Neuronal stem cell (in vitro differentiated cells): ENCODE data around the gene ZNF107.

Experiments used
- DNase-seq: peaks from one replicate; pipeline ENCODE4 v3.0.0-alpha.2; 2013; ENCODE audit warnings: low spot score
- H2AFZ ChIP-seq: one replicate; pipeline ENCODE4 v1.6.1; 2013; ENCODE audit warnings: mild to moderate bottlenecking, low read length, inconsistent platforms
- H2AK5ac ChIP-seq: 2 replicates; pipeline ENCODE4 v1.6.1; 2013; ENCODE audit warnings: low read depth, mild to moderate bottlenecking, inconsistent platforms, low read length, moderate library complexity, mixed read lengths
- H2BK120ac ChIP-seq: 2 replicates; pipeline ENCODE4 v1.6.1; 2013; ENCODE audit warnings: low read depth, mild to moderate bottlenecking, inconsistent platforms, low read length, moderate library complexity, mixed read lengths
- H2BK12ac ChIP-seq: one replicate; pipeline ENCODE4 v1.6.1; 2013; ENCODE audit warnings: low read length, inconsistent platforms
- H2BK15ac ChIP-seq: 2 replicates; pipeline ENCODE4 v1.6.1; 2013; ENCODE audit warnings: mild to moderate bottlenecking, low read length, inconsistent platforms, mixed read lengths
- H2BK5ac ChIP-seq: one replicate; pipeline ENCODE4 v1.6.1; 2013; ENCODE audit warnings: inconsistent platforms, mild to moderate bottlenecking, low read length, moderate library complexity
- H3K14ac ChIP-seq: one replicate; pipeline ENCODE4 v1.6.1; 2013; ENCODE audit warnings: low read length, inconsistent platforms
- H3K18ac ChIP-seq: 2 replicates; pipeline ENCODE4 v1.6.1; 2013; ENCODE audit warnings: low read length, inconsistent platforms
- H3K23ac ChIP-seq: 2 replicates; pipeline ENCODE4 v1.6.1; 2013; ENCODE audit warnings: low read depth, mild to moderate bottlenecking, mixed read lengths, low read length, inconsistent platforms; ENCODE audit not compliant: poor library complexity
- H3K27ac ChIP-seq: replicated peaks from 3 replicates; pipeline ENCODE4 v1.5.1; 2013; ENCODE audit warnings: low read length, inconsistent platforms
- H3K27me3 ChIP-seq, 3 experiments: 2 replicates each; pipeline ENCODE4 v1.6.1; 2013; ENCODE audit warnings: low read length in 3 of 3, mild to moderate bottlenecking in 2 of 3, inconsistent platforms in 1 of 3, low read depth in 1 of 3, mixed read lengths in 1 of 3, moderate library complexity in 1 of 3; ENCODE audit not compliant: control insufficient read depth in 3 of 3, insufficient read depth in 3 of 3
- H3K36me3 ChIP-seq, 2 donors: replicated peaks in 1 of 2; 2 replicates each; pipeline ENCODE4 v1.6.1; 2013; ENCODE audit warnings: low read length in 2 of 2; ENCODE audit not compliant: control insufficient read depth in 2 of 2, insufficient read depth in 2 of 2
- H3K4ac ChIP-seq: 2 replicates; pipeline ENCODE4 v1.6.1; 2013; ENCODE audit warnings: inconsistent platforms, mild to moderate bottlenecking, low read length, moderate library complexity
- H3K4me1 ChIP-seq, 2 donors: 1 replicate in 1 of 2; 2 replicates in 1 of 2; pipeline ENCODE4 v1.6.1; 2013; ENCODE audit warnings: low read length in 2 of 2, low read depth in 1 of 2; ENCODE audit not compliant: control insufficient read depth in 2 of 2, insufficient read depth in 1 of 2
- H3K4me2 ChIP-seq: one replicate; pipeline ENCODE4 v1.6.1; 2013; ENCODE audit warnings: mild to moderate bottlenecking, low read length, inconsistent platforms; ENCODE audit not compliant: insufficient read depth, poor library complexity, severe bottlenecking
- H3K4me3 ChIP-seq, 2 donors: 2 replicates each; pipeline ENCODE4 v1.5.1; 2013; ENCODE audit warnings: low read length in 2 of 2, mild to moderate bottlenecking in 2 of 2, inconsistent platforms in 1 of 2, moderate library complexity in 1 of 2
- H3K79me1 ChIP-seq: one replicate; pipeline ENCODE4 v1.6.1; 2013; ENCODE audit warnings: low read depth, mild to moderate bottlenecking, inconsistent platforms, low read length, moderate library complexity
- H3K9ac ChIP-seq: one replicate; pipeline ENCODE4 v1.6.1; 2013; ENCODE audit warnings: mild to moderate bottlenecking, low read depth, low read length, inconsistent platforms; ENCODE audit not compliant: poor library complexity
- H3K9me3 ChIP-seq, 2 donors: replicated peaks in 1 of 2; 2 replicates each; pipeline versions ENCODE3 to v1.6.1; 2013; ENCODE audit warnings: low read length in 2 of 2, mild to moderate bottlenecking in 2 of 2, inconsistent platforms in 1 of 2, low read depth in 1 of 2, mixed read lengths in 1 of 2, moderate library complexity in 1 of 2; ENCODE audit not compliant: control insufficient read depth in 2 of 2, insufficient read depth in 1 of 2
- H4K8ac ChIP-seq: one replicate; pipeline ENCODE4 v1.6.1; 2013; ENCODE audit warnings: low read depth, mild to moderate bottlenecking, inconsistent platforms, low read length, moderate library complexity
- H4K91ac ChIP-seq: one replicate; pipeline ENCODE4 v1.6.1; 2013; ENCODE audit warnings: low read length, low read depth, mild to moderate bottlenecking, inconsistent platforms; ENCODE audit not compliant: poor library complexity
- WGBS, 2 donors: extraction: QIAGEN DNeasy Blood & Tissue Kit; methylation state at CpG; one replicate each; pipeline ENCODE4 v1.1.7; 2013; ENCODE audit warnings: missing lambda C conversion rate in 2 of 2, mixed read lengths in 1 of 2; ENCODE audit not compliant: insufficient read length in 2 of 2, insufficient replicate concordance in 1 of 2; ENCODE audit errors: extremely low coverage in 2 of 2; 5-methylcytosine and 5-hydroxymethylcytosine counted together

ZNF107 gene

DNA sequence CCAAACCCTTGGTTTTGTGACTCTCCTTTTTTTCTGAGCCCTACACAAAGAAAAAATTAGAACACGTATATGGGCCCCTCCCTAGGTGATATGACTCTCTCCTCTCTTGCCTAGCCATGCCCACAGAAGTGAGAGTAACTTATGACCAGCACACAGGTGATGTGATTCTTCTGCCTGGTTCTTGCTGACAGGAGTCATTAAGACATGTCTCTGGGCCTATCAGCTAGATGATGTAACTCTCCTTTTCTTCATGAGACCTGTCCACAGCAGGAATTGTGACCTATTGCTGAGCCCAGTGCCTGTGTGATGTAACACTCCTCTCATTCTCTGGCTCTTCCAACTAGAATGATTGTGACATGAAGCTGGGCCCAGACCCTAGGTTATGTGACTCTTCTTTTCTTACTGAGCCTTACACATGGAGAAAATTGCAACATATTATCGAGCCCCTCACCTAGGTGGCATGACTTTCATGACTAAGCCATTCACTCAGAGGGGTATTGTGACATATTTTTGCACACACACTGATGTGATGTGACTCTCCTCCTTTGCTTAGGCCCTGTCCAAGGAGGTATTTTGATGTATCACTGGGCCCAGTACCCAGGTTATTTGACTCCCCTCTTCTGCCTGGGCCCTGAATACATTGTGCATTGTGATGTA, 31.4 kb upstream of the ZNF107 start:
- no peak overlapping the region for H2BK5ac ChIP-seq
- no peak overlapping the region for H2AK5ac ChIP-seq
- H3K4me2 ChIP-seq = no peak overlapping the region
- H2AFZ ChIP-seq = no peak overlapping the region
- no peak overlapping the region for H3K23ac ChIP-seq
- peaks cover 0 to 65% of the 10 kb centered on the region in 2 donors for H3K9me3 ChIP-seq
- H3K4ac ChIP-seq = no peak overlapping the region
- H4K8ac ChIP-seq = no peak overlapping the region
- no peak for DNase-seq
- no peak overlapping the region for H4K91ac ChIP-seq
- no peaks in the 10 kb centered on the region for H3K27me3 ChIP-seq
- no peak overlapping the region for H3K27ac ChIP-seq
- no peak overlapping the region for H2BK12ac ChIP-seq
- H2BK120ac ChIP-seq = no peak overlapping the region
- no peak overlapping the region for H3K14ac ChIP-seq
- H3K4me3 ChIP-seq = no peak overlapping the region
- H2BK15ac ChIP-seq = no peak overlapping the region
- H3K4me1 ChIP-seq = no peaks in the 10 kb centered on the region
- H3K79me1 ChIP-seq = no peaks in the 10 kb centered on the region
- H3K18ac ChIP-seq = no peak overlapping the region
- H3K9ac ChIP-seq = no peak overlapping the region
- no peaks in the 10 kb centered on the region for H3K36me3 ChIP-seq
- no CpG with 5 or more reads among the region's 2 CpGs for WGBS, 2 donors

DNA sequence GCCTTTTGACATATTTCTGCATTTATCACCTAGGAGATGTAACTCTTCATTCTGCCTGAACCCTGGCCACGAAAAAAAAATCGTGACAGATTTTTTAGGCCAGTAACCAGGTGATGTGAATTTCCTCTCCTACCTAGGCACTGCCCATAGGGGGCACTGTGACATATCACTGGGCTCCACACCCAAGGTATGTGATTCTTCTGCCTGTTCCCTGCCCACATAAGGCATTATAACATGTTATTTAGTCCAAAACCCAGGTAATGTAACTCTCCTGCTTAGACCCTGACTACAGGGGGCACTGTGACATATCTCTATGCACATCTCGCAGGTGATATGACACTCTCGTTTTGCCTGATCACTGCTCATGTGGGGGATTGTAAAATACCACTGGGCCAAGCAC, 29.5 kb upstream of the ZNF107 start:
- no peak overlapping the region for H3K4me2 ChIP-seq
- no peak overlapping the region for H4K91ac ChIP-seq
- H3K79me1 ChIP-seq = no peaks in the 10 kb centered on the region
- H3K27ac ChIP-seq = no peak overlapping the region
- no CpG with 5 or more reads among the region's 4 CpGs for WGBS, 2 donors
- no peak overlapping the region for H2BK120ac ChIP-seq
- H2BK12ac ChIP-seq = no peak overlapping the region
- H3K4ac ChIP-seq = no peak overlapping the region
- H3K4me3 ChIP-seq = no peak overlapping the region
- DNase-seq = no peak
- no peak overlapping the region for H2AK5ac ChIP-seq
- no peaks in the 10 kb centered on the region for H3K4me1 ChIP-seq
- no peak overlapping the region for H3K23ac ChIP-seq
- no peaks in the 10 kb centered on the region for H3K36me3 ChIP-seq
- no peak overlapping the region for H3K18ac ChIP-seq
- H3K9me3 ChIP-seq = peaks cover 0 to 61% of the 10 kb centered on the region in 2 donors
- H3K9ac ChIP-seq = no peak overlapping the region
- no peak overlapping the region for H2AFZ ChIP-seq
- no peak overlapping the region for H2BK5ac ChIP-seq
- H3K27me3 ChIP-seq = no peaks in the 10 kb centered on the region
- no peak overlapping the region for H3K14ac ChIP-seq
- H4K8ac ChIP-seq = no peak overlapping the region
- no peak overlapping the region for H2BK15ac ChIP-seq

DNA sequence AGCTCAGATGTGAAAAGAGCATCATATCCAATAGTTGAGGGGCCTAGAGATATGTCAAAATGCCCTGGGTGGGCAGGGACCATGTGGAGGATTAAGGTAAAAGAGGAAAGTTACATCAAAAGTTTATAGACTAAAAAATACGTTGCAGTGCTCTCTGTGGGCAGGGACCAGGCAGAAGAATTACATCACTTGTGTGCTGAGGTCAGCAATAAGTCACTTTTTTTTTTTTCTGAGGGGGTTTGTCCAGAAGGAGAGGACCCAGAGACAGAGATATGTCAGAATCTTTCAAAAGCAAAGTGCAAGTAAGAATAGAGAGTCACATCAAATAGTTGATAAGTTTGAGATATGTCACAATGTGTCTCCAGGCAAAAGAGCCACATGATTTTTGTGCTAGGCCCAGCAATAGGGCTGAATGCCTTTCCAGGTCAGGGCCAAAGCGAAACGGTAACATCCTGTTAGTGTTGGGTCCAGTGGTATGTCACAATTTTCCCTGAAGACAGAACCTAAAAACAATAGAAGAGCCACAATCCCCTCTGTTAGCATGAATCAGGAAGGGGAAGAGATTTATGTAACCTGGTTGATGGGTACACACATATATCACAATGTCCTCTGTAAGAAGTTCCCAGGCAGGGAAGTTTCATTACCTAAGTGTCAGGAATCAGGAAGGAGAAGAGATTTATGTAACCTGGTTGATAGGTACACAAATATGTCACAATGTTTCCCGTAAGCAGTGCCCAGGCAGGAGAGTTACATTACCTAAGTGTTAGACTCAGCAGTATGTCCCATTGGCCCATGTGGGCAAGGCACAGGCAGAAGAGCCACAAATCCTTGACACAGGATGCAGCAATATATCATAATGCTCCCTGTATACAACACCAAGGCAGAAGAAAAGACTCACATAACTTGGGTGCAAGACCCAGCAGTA, 28.1 kb upstream of the ZNF107 start:
- Histone ChIP-seq H3K4ac (no peak overlapping the region), H3K27me3 (no peaks in the 10 kb centered on the region), H3K36me3 (no peaks in the 10 kb centered on the region), H4K91ac (no peak overlapping the region), H2BK12ac (no peak overlapping the region), H2BK120ac (no peak overlapping the region), H2AFZ (no peak overlapping the region), H3K18ac (no peak overlapping the region), H3K4me1 (no peaks in the 10 kb centered on the region), H3K79me1 (no peaks in the 10 kb centered on the region), H3K9me3 (peaks cover 0 to 60% of the 10 kb centered on the region in 2 donors), H3K9ac (no peak overlapping the region), H3K4me3 (no peak overlapping the region), H2BK5ac (no peak overlapping the region), H3K23ac (no peak overlapping the region), H4K8ac (no peak overlapping the region), H3K4me2 (no peak overlapping the region), H3K27ac (no peak overlapping the region), H2BK15ac (no peak overlapping the region), H3K14ac (no peak overlapping the region), H2AK5ac (no peak overlapping the region)
- DNase-seq = no peak
- no CpG with 5 or more reads among the region's 4 CpGs for WGBS, 2 donors

DNA sequence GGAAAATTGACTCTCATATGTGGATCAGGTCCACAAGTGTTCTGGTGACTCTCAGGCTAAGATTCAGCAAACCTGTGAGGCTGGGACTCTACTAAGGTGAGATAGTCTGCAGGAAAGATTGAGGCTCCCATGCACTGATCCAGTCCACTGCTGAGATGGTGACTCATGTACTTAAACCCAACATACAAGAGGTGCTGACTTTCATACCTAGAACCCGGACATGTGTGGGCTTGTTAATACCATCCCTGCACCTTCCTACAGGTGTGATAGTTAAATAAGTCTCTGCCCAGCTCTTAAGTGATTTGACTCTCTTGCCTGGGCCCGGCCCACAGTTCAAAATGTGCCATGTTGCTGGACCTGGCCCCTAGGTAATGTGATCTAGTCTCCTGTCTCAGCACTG, 27.1 kb upstream of the ZNF107 start:
- Histone ChIP-seq H3K79me1 (no peaks in the 10 kb centered on the region), H4K8ac (no peak overlapping the region), H3K4me1 (no peaks in the 10 kb centered on the region), H3K18ac (no peak overlapping the region), H3K4me2 (no peak overlapping the region), H3K36me3 (no peaks in the 10 kb centered on the region), H3K27me3 (no peaks in the 10 kb centered on the region), H2BK15ac (no peak overlapping the region), H4K91ac (no peak overlapping the region), H3K4me3 (no peak overlapping the region), H3K14ac (no peak overlapping the region), H2BK5ac (no peak overlapping the region), H3K4ac (no peak overlapping the region), H3K9ac (no peak overlapping the region), H2BK120ac (no peak overlapping the region), H2BK12ac (no peak overlapping the region), H3K9me3 (peaks cover 0 to 67% of the 10 kb centered on the region in 2 donors), H3K27ac (no peak overlapping the region), H2AK5ac (no peak overlapping the region), H3K23ac (no peak overlapping the region), H2AFZ (no peak overlapping the region)
- no peak for DNase-seq
- WGBS, 2 donors = no CpG with 5 or more reads among the region's 2 CpGs
